WTC11 (cell line): Measurements from ENCODE around the gene LRP4. TPM values are rescaled to one million over a fixed set of nuclear protein-coding genes. Genes with fewer than 3 reads are reported as not detected.

Source experiments
- ATAC-seq: fragments of 200-7000 bp; cut with Tn5 transposase; 2 replicates; pipeline ENCODE4 v1.10.0; 2021; ENCODE audit warnings: mild to moderate bottlenecking, moderate library complexity
- CTCF ChIA-PET: fragments of 300-600 bp; sonication (Branson Sonifier 250); formaldehyde crosslinking; loops from one replicate; lab custom pipeline; 2021; ENCODE audit warnings: antibody characterized with exemption; lab: Charles Lee
- POLR2A ChIA-PET: fragments of 350-600 bp; sonication (Branson Sonifier 250); formaldehyde crosslinking; loops from one replicate; lab custom pipeline; 2021; ENCODE audit warnings: antibody characterized with exemption; lab: Charles Lee
- DNase-seq: peaks from one replicate; pipeline ENCODE4 v3.0.0; 2021; ENCODE audit warnings: low spot score
- H3K27ac Mint-ChIP-seq: 2 replicates; pipeline ENCODE4 v1.8.0; 2021; ENCODE audit warnings: mixed read lengths
- H3K27me3 Mint-ChIP-seq: 2 replicates; pipeline ENCODE4 v1.8.0; 2021; ENCODE audit warnings: low read depth, mild to moderate bottlenecking, moderate library complexity, mixed read lengths
- H3K36me3 Mint-ChIP-seq: 2 replicates; pipeline ENCODE4 v1.8.0; 2021; ENCODE audit warnings: mixed read lengths
- H3K4me1 Mint-ChIP-seq: 2 replicates; pipeline ENCODE4 v1.8.0; 2022; ENCODE audit warnings: mixed read lengths
- H3K4me3 Mint-ChIP-seq: 2 replicates; pipeline ENCODE4 v1.8.0; 2021; ENCODE audit warnings: mild to moderate bottlenecking, moderate library complexity, mixed read lengths
- H3K9me3 Mint-ChIP-seq: 2 replicates; pipeline ENCODE4 v1.8.0; 2021; ENCODE audit warnings: mixed read lengths
- ATF2 ChIP-seq: sonication (generic); formaldehyde crosslinking; IDR thresholded peaks from 2 replicates; pipeline ENCODE4 v1.8.1; 2022; ENCODE audit warnings: low read depth, missing genetic modification reagents, borderline replicate concordance
- JUN ChIP-seq: sonication (generic); formaldehyde crosslinking; IDR thresholded peaks from 2 replicates; pipeline ENCODE4 v1.8.0; 2023; ENCODE audit warnings: mild to moderate bottlenecking, missing genetic modification reagents
- NFATC4 ChIP-seq: fragments of 250-450 bp; sonication (Bioruptor Pico); IDR thresholded peaks from 2 replicates; pipeline ENCODE4 v1.9.0; 2021; ENCODE audit warnings: mild to moderate bottlenecking
- NR1H2 ChIP-seq: sonication (generic); formaldehyde crosslinking; IDR thresholded peaks from 2 replicates; pipeline ENCODE4 v1.9.0; 2021; ENCODE audit warnings: mild to moderate bottlenecking, moderate library complexity, missing genetic modification reagents
- NR2C2 ChIP-seq: sonication (generic); formaldehyde crosslinking; IDR thresholded peaks from 2 replicates; pipeline ENCODE4 v1.8.0; 2022; ENCODE audit warnings: mild to moderate bottlenecking, missing genetic modification reagents
- ZBTB43 ChIP-seq: sonication (generic); formaldehyde crosslinking; IDR thresholded peaks from 2 replicates; pipeline ENCODE4 v1.8.1; 2023; ENCODE audit warnings: mild to moderate bottlenecking, missing genetic modification reagents
- ZNF121 ChIP-seq: sonication (generic); formaldehyde crosslinking; IDR thresholded peaks from 2 replicates; pipeline ENCODE4 v1.8.0; 2023; ENCODE audit warnings: missing genetic modification reagents
- ZNF138 ChIP-seq: sonication (generic); formaldehyde crosslinking; conservative IDR thresholded peaks from 2 replicates; pipeline ENCODE4 v1.8.1; 2022; ENCODE audit warnings: mild to moderate bottlenecking, moderate library complexity, missing genetic modification reagents
- ZNF317 ChIP-seq: sonication (generic); formaldehyde crosslinking; IDR thresholded peaks from 2 replicates; pipeline ENCODE4 v1.8.1; 2023; ENCODE audit warnings: low read depth, mild to moderate bottlenecking, moderate library complexity, missing genetic modification reagents, borderline replicate concordance
- ZNF423 ChIP-seq: fragments of 250-450 bp; sonication (Bioruptor Pico); IDR thresholded peaks from 2 replicates; pipeline ENCODE4 v2.1.2; 2022; ENCODE audit warnings: mild to moderate bottlenecking, moderate library complexity
- ZNF671 ChIP-seq: fragments of 250-450 bp; sonication (Bioruptor Pico); IDR thresholded peaks from 2 replicates; pipeline ENCODE4 v1.8.0; 2021; ENCODE audit warnings: mild to moderate bottlenecking
- total RNA-seq: library from RNA; stranded (reverse); gene quantifications from 3 replicates; pipeline ENCODE4 v1.2.3, GENCODE V29; 2021
- TF ChIP-seq, protein P1 (sequence below): sonication (generic); formaldehyde crosslinking; IDR thresholded peaks from 2 replicates; pipeline ENCODE4 v1.8.0; 2023; ENCODE audit warnings: mild to moderate bottlenecking, missing genetic modification reagents
- TF ChIP-seq, protein P2 (sequence below): sonication (generic); formaldehyde crosslinking; IDR thresholded peaks from 2 replicates; pipeline ENCODE4 v1.8.0; 2022; ENCODE audit warnings: missing genetic modification reagents
- TF ChIP-seq, protein P3 (sequence below): fragments of 250-450 bp; sonication (Bioruptor Pico); IDR thresholded peaks from 2 replicates; pipeline ENCODE4 v1.9.0; 2021; ENCODE audit warnings: mild to moderate bottlenecking, borderline replicate concordance

Gene LRP4
- total RNA-seq, 1 experiment from 2014 or later, result 39.5 TPM

- Mint-ChIP-seq H3K36me3 (no peaks in the 10 kb centered on the region), H3K27ac (peak overlapping the region; percentile 34; the same call in 1 of the 2 replicates), H3K9me3 (no peaks in the 10 kb centered on the region), H3K4me1 (no peaks in the 10 kb centered on the region), H3K27me3 (no peaks in the 10 kb centered on the region), H3K4me3 (no peak overlapping the region)
- ChIA-PET CTCF (interaction anchor here (2.6 kb wide), 1 partner anchor 200 kb away, joined by 10 read pairs; no protein-coding TSS in a partner anchor), POLR2A (no interaction called here)
- TF ChIP-seq NFATC4, result no peak
- TF ChIP-seq ZNF138 (CRISPR knock-in tag), result no peak
- no peak for TF ChIP-seq ATF2 (CRISPR knock-in tag)
- TF ChIP-seq ZNF121, result no peak
- no peak for TF ChIP-seq NR1H2 (CRISPR knock-in tag)
- no peak for TF ChIP-seq ZNF317
- TF ChIP-seq, protein P1, sequence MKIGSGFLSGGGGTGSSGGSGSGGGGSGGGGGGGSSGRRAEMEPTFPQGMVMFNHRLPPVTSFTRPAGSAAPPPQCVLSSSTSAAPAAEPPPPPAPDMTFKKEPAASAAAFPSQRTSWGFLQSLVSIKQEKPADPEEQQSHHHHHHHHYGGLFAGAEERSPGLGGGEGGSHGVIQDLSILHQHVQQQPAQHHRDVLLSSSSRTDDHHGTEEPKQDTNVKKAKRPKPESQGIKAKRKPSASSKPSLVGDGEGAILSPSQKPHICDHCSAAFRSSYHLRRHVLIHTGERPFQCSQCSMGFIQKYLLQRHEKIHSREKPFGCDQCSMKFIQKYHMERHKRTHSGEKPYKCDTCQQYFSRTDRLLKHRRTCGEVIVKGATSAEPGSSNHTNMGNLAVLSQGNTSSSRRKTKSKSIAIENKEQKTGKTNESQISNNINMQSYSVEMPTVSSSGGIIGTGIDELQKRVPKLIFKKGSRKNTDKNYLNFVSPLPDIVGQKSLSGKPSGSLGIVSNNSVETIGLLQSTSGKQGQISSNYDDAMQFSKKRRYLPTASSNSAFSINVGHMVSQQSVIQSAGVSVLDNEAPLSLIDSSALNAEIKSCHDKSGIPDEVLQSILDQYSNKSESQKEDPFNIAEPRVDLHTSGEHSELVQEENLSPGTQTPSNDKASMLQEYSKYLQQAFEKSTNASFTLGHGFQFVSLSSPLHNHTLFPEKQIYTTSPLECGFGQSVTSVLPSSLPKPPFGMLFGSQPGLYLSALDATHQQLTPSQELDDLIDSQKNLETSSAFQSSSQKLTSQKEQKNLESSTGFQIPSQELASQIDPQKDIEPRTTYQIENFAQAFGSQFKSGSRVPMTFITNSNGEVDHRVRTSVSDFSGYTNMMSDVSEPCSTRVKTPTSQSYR (CRISPR knock-in tag), result no peak
- TF ChIP-seq, protein P2, sequence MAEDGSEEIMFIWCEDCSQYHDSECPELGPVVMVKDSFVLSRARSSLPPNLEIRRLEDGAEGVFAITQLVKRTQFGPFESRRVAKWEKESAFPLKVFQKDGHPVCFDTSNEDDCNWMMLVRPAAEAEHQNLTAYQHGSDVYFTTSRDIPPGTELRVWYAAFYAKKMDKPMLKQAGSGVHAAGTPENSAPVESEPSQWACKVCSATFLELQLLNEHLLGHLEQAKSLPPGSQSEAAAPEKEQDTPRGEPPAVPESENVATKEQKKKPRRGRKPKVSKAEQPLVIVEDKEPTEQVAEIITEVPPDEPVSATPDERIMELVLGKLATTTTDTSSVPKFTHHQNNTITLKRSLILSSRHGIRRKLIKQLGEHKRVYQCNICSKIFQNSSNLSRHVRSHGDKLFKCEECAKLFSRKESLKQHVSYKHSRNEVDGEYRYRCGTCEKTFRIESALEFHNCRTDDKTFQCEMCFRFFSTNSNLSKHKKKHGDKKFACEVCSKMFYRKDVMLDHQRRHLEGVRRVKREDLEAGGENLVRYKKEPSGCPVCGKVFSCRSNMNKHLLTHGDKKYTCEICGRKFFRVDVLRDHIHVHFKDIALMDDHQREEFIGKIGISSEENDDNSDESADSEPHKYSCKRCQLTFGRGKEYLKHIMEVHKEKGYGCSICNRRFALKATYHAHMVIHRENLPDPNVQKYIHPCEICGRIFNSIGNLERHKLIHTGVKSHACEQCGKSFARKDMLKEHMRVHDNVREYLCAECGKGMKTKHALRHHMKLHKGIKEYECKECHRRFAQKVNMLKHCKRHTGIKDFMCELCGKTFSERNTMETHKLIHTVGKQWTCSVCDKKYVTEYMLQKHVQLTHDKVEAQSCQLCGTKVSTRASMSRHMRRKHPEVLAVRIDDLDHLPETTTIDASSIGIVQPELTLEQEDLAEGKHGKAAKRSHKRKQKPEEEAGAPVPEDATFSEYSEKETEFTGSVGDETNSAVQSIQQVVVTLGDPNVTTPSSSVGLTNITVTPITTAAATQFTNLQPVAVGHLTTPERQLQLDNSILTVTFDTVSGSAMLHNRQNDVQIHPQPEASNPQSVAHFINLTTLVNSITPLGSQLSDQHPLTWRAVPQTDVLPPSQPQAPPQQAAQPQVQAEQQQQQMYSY (CRISPR knock-in tag), result no peak
- TF ChIP-seq, protein P3, sequence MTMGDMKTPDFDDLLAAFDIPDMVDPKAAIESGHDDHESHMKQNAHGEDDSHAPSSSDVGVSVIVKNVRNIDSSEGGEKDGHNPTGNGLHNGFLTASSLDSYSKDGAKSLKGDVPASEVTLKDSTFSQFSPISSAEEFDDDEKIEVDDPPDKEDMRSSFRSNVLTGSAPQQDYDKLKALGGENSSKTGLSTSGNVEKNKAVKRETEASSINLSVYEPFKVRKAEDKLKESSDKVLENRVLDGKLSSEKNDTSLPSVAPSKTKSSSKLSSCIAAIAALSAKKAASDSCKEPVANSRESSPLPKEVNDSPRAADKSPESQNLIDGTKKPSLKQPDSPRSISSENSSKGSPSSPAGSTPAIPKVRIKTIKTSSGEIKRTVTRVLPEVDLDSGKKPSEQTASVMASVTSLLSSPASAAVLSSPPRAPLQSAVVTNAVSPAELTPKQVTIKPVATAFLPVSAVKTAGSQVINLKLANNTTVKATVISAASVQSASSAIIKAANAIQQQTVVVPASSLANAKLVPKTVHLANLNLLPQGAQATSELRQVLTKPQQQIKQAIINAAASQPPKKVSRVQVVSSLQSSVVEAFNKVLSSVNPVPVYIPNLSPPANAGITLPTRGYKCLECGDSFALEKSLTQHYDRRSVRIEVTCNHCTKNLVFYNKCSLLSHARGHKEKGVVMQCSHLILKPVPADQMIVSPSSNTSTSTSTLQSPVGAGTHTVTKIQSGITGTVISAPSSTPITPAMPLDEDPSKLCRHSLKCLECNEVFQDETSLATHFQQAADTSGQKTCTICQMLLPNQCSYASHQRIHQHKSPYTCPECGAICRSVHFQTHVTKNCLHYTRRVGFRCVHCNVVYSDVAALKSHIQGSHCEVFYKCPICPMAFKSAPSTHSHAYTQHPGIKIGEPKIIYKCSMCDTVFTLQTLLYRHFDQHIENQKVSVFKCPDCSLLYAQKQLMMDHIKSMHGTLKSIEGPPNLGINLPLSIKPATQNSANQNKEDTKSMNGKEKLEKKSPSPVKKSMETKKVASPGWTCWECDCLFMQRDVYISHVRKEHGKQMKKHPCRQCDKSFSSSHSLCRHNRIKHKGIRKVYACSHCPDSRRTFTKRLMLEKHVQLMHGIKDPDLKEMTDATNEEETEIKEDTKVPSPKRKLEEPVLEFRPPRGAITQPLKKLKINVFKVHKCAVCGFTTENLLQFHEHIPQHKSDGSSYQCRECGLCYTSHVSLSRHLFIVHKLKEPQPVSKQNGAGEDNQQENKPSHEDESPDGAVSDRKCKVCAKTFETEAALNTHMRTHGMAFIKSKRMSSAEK, result no peak
- no peak for TF ChIP-seq JUN (CRISPR knock-in tag)
- TF ChIP-seq ZBTB43 (CRISPR knock-in tag), result no peak
- TF ChIP-seq ZNF423 (CRISPR knock-in tag), result no peak
- TF ChIP-seq NR2C2 (CRISPR knock-in tag), result no peak
- TF ChIP-seq ZNF671 (CRISPR knock-in tag), result no peak
- no peak for DNase-seq
- ATAC-seq, result no peak
Observed at GRCh38 chr11:46952553-46952952, 34.2 kb upstream of the LRP4 start.
